GM23338 (cell line): ENCODE measurements around the gene HDAC3. TPM values are rescaled to one million over a fixed set of nuclear protein-coding genes. Genes with fewer than 3 reads are reported as not detected.
A peak's percentile ranks its signal among the peaks of the same experiment; 100 is the strongest.

Experiments
- ATAC-seq: fragments of 200-7000 bp; cut with Tn5 transposase; 3 replicates; pipeline ENCODE4 v1.9.1; 2020
- DNase-seq: peaks from one replicate; pipeline ENCODE4 v3.0.0-alpha.2; 2015; ENCODE audit warnings: low spot score
- H2AFZ ChIP-seq: fragments of 200-600 bp; sonication (generic); 2 replicates; pipeline ENCODE4 v1.8.0; 2016; ENCODE audit warnings: antibody characterized with exemption, mild to moderate bottlenecking, moderate library complexity
- H3F3A ChIP-seq: fragments of 200-600 bp; sonication (generic); replicated peaks from 2 replicates; pipeline ENCODE4 v1.8.0; 2017; ENCODE audit warnings: antibody characterized with exemption, mixed run types, low read depth
- H3K27ac ChIP-seq: fragments of 200-600 bp; sonication (generic); 2 replicates; pipeline ENCODE4 v1.6.1; 2016; ENCODE audit warnings: low read depth
- H3K27me3 ChIP-seq: fragments of 200-600 bp; sonication (generic); 2 replicates; pipeline ENCODE4 v1.8.0; 2016; ENCODE audit warnings: mild to moderate bottlenecking, mixed run types, moderate library complexity; ENCODE audit not compliant: insufficient read depth
- H3K36me3 ChIP-seq: fragments of 200-600 bp; sonication (generic); 2 replicates; pipeline ENCODE4 v1.8.0; 2016; ENCODE audit warnings: mild to moderate bottlenecking; ENCODE audit not compliant: insufficient read depth
- H3K4me1 ChIP-seq: fragments of 200-600 bp; sonication (generic); 2 replicates; pipeline ENCODE4 v1.8.0; 2016; ENCODE audit warnings: mild to moderate bottlenecking, moderate library complexity; ENCODE audit not compliant: insufficient read depth
- H3K4me2 ChIP-seq: fragments of 200-600 bp; sonication (generic); 2 replicates; pipeline ENCODE4 v1.7.1; 2017; ENCODE audit warnings: mixed run types
- H3K4me3 ChIP-seq: fragments of 200-600 bp; sonication (generic); 2 replicates; pipeline ENCODE4 v1.6.1; 2016; ENCODE audit warnings: mixed run types
- H3K79me2 ChIP-seq: fragments of 200-600 bp; sonication (generic); replicated peaks from 2 replicates; pipeline ENCODE4 v1.8.0; 2017; ENCODE audit warnings: mild to moderate bottlenecking; ENCODE audit not compliant: insufficient read depth
- H3K9me2 ChIP-seq: fragments of 200-600 bp; sonication (generic); 2 replicates; pipeline ENCODE4 v1.8.0; 2017; ENCODE audit not compliant: insufficient read depth
- H4K20me1 ChIP-seq: fragments of 200-600 bp; sonication (generic); replicated peaks from 2 replicates; pipeline ENCODE4 v1.8.0; 2017; ENCODE audit warnings: mild to moderate bottlenecking; ENCODE audit not compliant: insufficient read depth
- H3K27ac Mint-ChIP-seq: 2 replicates; pipeline ENCODE4 v1.8.0; 2020; ENCODE audit warnings: inconsistent platforms, mild to moderate bottlenecking, moderate library complexity, mixed read lengths
- H3K27me3 Mint-ChIP-seq: 3 replicates; pipeline ENCODE4 v1.8.0; 2022; ENCODE audit warnings: low read depth, mild to moderate bottlenecking, moderate library complexity, mixed read lengths, inconsistent platforms; ENCODE audit not compliant: insufficient read depth, poor library complexity
- H3K36me3 Mint-ChIP-seq: 3 replicates; pipeline ENCODE4 v1.8.0; 2021; ENCODE audit warnings: low read depth, mild to moderate bottlenecking, inconsistent platforms, moderate library complexity, mixed read lengths
- H3K4me1 Mint-ChIP-seq: 3 replicates; pipeline ENCODE4 v1.8.0; 2020; ENCODE audit warnings: mild to moderate bottlenecking, inconsistent platforms, mixed read lengths
- H3K4me3 Mint-ChIP-seq: 3 replicates; pipeline ENCODE4 v1.8.0; 2021; ENCODE audit warnings: moderate library complexity, mild to moderate bottlenecking, inconsistent platforms, mixed read lengths
- H3K9me3 Mint-ChIP-seq: 3 replicates; pipeline ENCODE4 v1.8.0; 2020; ENCODE audit warnings: moderate library complexity, mild to moderate bottlenecking, inconsistent platforms, mixed read lengths
- CREB1 ChIP-seq: fragments of 250-450 bp; sonication (Bioruptor Pico); IDR thresholded peaks from 2 replicates; pipeline ENCODE4 v1.5.0; 2020; ENCODE audit warnings: low read depth, mild to moderate bottlenecking, moderate library complexity
- EZH2 ChIP-seq: fragments of 200-600 bp; sonication (generic); IDR thresholded peaks from one replicate; pipeline ENCODE4 v1.8.0; 2017; ENCODE audit warnings: antibody characterized with exemption, mild to moderate bottlenecking, low read depth; ENCODE audit not compliant: unreplicated experiment
- EZH2phosphoT487 ChIP-seq: fragments of 200-600 bp; sonication (generic); IDR thresholded peaks from one replicate; pipeline ENCODE4 v1.8.1; 2018; ENCODE audit warnings: antibody characterized with exemption; ENCODE audit not compliant: unreplicated experiment
- JUNB ChIP-seq: IDR thresholded peaks from one replicate; pipeline ENCODE4 v1.6.1; 2016; ENCODE audit warnings: antibody characterized with exemption; ENCODE audit not compliant: unreplicated experiment
- NANOG ChIP-seq: IDR thresholded peaks from 2 replicates; pipeline ENCODE4 v1.6.1; 2016; ENCODE audit warnings: antibody characterized with exemption, borderline replicate concordance
- STAT1 ChIP-seq: IDR thresholded peaks from one replicate; pipeline ENCODE4 v1.6.1; 2016; ENCODE audit warnings: antibody characterized with exemption; ENCODE audit not compliant: unreplicated experiment
- polyA plus RNA-seq: library from polyadenylated mRNA; unstranded; fragments of >200 nt; fragmentation: Nextera tagmentation; extraction: Ambion mirVana; gene quantifications from 2 replicates; pipeline ENCODE4 v1.2.1, GENCODE V29; 2016
- total RNA-seq: library from RNA; depleted of rRNA; stranded (reverse); fragments of >200 nt; shearing (Covaris generic); gene quantifications from 2 replicates; pipeline ENCODE4 v1.2.3, GENCODE V29; 2014
- TF ChIP-seq, protein P1 (sequence below): IDR thresholded peaks from 2 replicates; pipeline ENCODE4 v1.6.1; 2016; ENCODE audit warnings: antibody characterized with exemption
- TF ChIP-seq, protein P2 (sequence below): IDR thresholded peaks from one replicate; pipeline ENCODE4 v1.6.1; 2018; ENCODE audit warnings: antibody characterized with exemption; ENCODE audit not compliant: unreplicated experiment
- TF ChIP-seq, protein P3 (sequence below), 2 experiments: fragments of 200-600 bp in 1 of 2; sonication (generic) in 1 of 2; conservative IDR thresholded peaks; 2 replicates each; pipeline versions ENCODE4 v1.5.1 to v1.6.1; 2016 to 2017; ENCODE audit warnings: antibody characterized with exemption in 2 of 2, low read depth in 2 of 2, mild to moderate bottlenecking in 2 of 2, moderate library complexity in 1 of 2

The HDAC3 gene
- total and polyA plus RNA-seq, 2 experiments from 2014 or later: 59.2 to 90.0 TPM

DNA sequence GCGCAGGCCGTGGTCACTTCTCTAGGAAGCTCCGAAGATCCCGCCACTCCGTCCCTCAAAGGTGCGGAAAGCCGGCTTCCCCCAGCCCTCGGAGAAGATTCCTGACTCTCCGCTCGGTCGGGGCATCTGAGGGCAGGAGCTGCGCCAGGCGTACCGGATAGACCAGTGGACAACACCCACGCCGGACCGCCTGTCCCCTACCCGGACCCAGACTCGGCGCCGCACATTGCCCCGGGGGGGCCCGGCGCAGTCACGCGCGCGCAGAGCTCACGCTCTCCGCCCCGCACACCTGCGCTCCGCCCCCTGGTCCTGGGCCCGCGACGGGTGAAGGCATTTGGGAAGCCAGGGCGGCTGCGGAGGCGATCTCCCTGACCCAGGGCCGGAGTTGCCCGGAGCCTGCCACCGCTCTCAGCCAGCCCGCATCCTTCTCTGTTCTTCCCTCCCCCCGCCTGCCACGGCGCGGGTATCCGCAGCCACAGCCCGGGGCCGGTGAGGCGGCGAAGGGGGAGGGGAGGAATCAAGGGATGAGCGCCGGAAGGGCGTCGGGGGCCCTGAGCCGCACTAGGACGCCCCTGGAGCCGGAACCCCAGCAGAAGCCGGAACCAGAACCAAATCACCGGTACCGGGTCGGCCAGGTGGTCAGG is 596 bp upstream of the HDAC3 start:
- Histone ChIP-seq H3F3A (0 out of 2 replicates have a peak, but pooled peaks cover 14% of the 10 kb centered on the region), H3K36me3 (0 out of 2 replicates have a peak, but pooled peaks cover 4% of the 10 kb centered on the region), H3K4me3 (peak overlapping the region; percentile 99), H3K27me3 (peaks cover 3% of the 10 kb centered on the region; the same call in 1 of the 2 replicates), H3K79me2 (peaks cover 44% of the 10 kb centered on the region), H4K20me1 (peaks cover 27% of the 10 kb centered on the region), H3K4me1 (peaks cover 20% of the 10 kb centered on the region), H3K27ac (no peak overlapping the region), H3K9me2 (no peaks in the 10 kb centered on the region), H2AFZ (peak overlapping the region; percentile 92), H3K4me2 (peak overlapping the region; percentile 95)
- DNase-seq: peak; percentile 60
- H3K4me3 Mint-ChIP-seq: peak overlapping the region; percentile 91
- peaks cover 8% of the 10 kb centered on the region for H3K27me3 Mint-ChIP-seq
- peaks cover 38% of the 10 kb centered on the region for H3K36me3 Mint-ChIP-seq
- H3K9me3 Mint-ChIP-seq: no peaks in the 10 kb centered on the region
- no peak overlapping the region for H3K27ac Mint-ChIP-seq
- peaks cover 34% of the 10 kb centered on the region for H3K4me1 Mint-ChIP-seq
- ATAC-seq: peak; percentile 29
- TF ChIP-seq STAT1 (no peak), JUNB (no peak), EZH2phosphoT487 (no peak), EZH2 (no peak), NANOG (no peak), CREB1 (CRISPR knock-in tag) (no peak)
- TF ChIP-seq, protein P1, sequence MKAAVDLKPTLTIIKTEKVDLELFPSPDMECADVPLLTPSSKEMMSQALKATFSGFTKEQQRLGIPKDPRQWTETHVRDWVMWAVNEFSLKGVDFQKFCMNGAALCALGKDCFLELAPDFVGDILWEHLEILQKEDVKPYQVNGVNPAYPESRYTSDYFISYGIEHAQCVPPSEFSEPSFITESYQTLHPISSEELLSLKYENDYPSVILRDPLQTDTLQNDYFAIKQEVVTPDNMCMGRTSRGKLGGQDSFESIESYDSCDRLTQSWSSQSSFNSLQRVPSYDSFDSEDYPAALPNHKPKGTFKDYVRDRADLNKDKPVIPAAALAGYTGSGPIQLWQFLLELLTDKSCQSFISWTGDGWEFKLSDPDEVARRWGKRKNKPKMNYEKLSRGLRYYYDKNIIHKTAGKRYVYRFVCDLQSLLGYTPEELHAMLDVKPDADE: no peak
- TF ChIP-seq, protein P2, sequence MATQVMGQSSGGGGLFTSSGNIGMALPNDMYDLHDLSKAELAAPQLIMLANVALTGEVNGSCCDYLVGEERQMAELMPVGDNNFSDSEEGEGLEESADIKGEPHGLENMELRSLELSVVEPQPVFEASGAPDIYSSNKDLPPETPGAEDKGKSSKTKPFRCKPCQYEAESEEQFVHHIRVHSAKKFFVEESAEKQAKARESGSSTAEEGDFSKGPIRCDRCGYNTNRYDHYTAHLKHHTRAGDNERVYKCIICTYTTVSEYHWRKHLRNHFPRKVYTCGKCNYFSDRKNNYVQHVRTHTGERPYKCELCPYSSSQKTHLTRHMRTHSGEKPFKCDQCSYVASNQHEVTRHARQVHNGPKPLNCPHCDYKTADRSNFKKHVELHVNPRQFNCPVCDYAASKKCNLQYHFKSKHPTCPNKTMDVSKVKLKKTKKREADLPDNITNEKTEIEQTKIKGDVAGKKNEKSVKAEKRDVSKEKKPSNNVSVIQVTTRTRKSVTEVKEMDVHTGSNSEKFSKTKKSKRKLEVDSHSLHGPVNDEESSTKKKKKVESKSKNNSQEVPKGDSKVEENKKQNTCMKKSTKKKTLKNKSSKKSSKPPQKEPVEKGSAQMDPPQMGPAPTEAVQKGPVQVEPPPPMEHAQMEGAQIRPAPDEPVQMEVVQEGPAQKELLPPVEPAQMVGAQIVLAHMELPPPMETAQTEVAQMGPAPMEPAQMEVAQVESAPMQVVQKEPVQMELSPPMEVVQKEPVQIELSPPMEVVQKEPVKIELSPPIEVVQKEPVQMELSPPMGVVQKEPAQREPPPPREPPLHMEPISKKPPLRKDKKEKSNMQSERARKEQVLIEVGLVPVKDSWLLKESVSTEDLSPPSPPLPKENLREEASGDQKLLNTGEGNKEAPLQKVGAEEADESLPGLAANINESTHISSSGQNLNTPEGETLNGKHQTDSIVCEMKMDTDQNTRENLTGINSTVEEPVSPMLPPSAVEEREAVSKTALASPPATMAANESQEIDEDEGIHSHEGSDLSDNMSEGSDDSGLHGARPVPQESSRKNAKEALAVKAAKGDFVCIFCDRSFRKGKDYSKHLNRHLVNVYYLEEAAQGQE: no peak
- TF ChIP-seq, protein P3, sequence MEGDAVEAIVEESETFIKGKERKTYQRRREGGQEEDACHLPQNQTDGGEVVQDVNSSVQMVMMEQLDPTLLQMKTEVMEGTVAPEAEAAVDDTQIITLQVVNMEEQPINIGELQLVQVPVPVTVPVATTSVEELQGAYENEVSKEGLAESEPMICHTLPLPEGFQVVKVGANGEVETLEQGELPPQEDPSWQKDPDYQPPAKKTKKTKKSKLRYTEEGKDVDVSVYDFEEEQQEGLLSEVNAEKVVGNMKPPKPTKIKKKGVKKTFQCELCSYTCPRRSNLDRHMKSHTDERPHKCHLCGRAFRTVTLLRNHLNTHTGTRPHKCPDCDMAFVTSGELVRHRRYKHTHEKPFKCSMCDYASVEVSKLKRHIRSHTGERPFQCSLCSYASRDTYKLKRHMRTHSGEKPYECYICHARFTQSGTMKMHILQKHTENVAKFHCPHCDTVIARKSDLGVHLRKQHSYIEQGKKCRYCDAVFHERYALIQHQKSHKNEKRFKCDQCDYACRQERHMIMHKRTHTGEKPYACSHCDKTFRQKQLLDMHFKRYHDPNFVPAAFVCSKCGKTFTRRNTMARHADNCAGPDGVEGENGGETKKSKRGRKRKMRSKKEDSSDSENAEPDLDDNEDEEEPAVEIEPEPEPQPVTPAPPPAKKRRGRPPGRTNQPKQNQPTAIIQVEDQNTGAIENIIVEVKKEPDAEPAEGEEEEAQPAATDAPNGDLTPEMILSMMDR (conservative IDR thresholded peaks at IDR 0.05; ENCODE audit: low read depth in 2 of 2): no peak
